Activated naive CD8-positive, alpha-beta T cell (primary cell): ENCODE data around the gene PTPRN2.
A peak's percentile ranks its signal among the peaks of the same experiment; 100 is the strongest.

Source experiments
- H3K27ac Mint-ChIP-seq: one replicate; pipeline ENCODE4 v1.8.0; 2021; ENCODE audit warnings: mixed read lengths
- H3K27me3 Mint-ChIP-seq: one replicate; pipeline ENCODE4 v1.8.0; 2021; ENCODE audit warnings: mixed read lengths
- H3K36me3 Mint-ChIP-seq: one replicate; pipeline ENCODE4 v1.8.0; 2021; ENCODE audit warnings: mixed read lengths
- H3K4me1 Mint-ChIP-seq: one replicate; pipeline ENCODE4 v1.8.0; 2021; ENCODE audit warnings: low read depth, mixed read lengths
- H3K4me3 Mint-ChIP-seq: one replicate; pipeline ENCODE4 v1.8.0; 2021; ENCODE audit warnings: mild to moderate bottlenecking, mixed read lengths
- H3K9me3 Mint-ChIP-seq: one replicate; pipeline ENCODE4 v1.8.0; 2021; ENCODE audit warnings: low read depth, mixed read lengths

PTPRN2 gene

DNA sequence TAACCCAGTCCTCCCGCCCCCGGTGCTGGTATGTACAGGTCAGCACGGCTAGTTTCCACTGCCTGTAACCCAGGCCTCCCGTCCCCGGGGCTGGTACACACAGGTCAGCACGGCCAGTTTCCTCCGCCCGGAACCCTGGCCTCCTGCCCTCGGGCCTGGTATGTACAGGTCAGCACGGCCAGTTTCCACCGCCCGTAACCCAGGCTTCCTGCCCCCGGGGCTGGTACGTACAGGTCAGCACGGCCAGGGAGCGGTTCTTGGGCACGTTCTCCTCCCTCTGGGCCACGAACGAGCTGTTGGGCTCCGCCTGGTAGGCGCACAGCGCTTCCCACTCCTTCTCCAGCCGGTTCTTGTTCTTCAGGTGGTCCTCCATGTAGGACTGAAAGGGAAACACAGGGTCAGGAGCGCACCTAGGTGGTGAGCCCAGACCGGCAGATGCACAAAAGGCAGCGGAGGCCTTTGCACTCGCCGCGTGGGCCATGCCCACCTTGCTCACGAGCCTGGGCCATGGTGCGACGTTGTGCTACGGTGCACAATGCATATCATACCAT is 966.4 kb downstream of the PTPRN2 start:
- Mint-ChIP-seq H3K4me1 (peaks cover 42% of the 10 kb centered on the region), H3K27me3 (no peaks in the 10 kb centered on the region), H3K27ac (no peak overlapping the region), H3K4me3 (no peak overlapping the region), H3K9me3 (no peaks in the 10 kb centered on the region), H3K36me3 (no peaks in the 10 kb centered on the region)

DNA sequence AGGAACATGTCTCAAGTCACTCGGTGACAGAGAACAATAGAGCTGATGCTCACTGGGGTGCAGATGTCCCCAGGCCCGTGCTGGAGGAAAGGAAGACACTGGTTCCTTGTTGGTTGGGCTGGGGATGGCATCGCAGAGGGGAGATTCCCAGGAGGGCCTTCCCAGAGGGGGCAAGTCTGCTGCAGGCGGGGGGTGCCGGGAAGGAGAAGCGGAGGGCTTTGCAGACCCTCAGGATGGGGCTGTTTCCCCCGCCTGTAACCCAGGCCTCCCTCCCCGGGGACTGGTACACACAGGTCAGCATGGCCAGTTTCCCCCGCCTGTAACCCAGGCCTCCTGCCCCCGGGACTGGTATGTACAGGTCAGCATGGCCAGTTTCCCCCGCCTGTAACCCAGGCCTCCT is 967.0 kb downstream of the PTPRN2 start:
- H3K36me3 Mint-ChIP-seq: no peaks in the 10 kb centered on the region
- no peak overlapping the region for H3K4me3 Mint-ChIP-seq
- no peaks in the 10 kb centered on the region for H3K27me3 Mint-ChIP-seq
- H3K4me1 Mint-ChIP-seq: peaks cover 37% of the 10 kb centered on the region
- H3K27ac Mint-ChIP-seq: no peak overlapping the region
- H3K9me3 Mint-ChIP-seq: no peaks in the 10 kb centered on the region

- H3K36me3 Mint-ChIP-seq: no peaks in the 10 kb centered on the region
Measured at GRCh38 chr7:157619753-157620525, 967.7 kb downstream of the PTPRN2 start.

GRCh38 chr7:157618823-157619606 is 968.6 kb downstream of the PTPRN2 start:
- Mint-ChIP-seq H3K9me3 (no peaks in the 10 kb centered on the region), H3K27me3 (no peaks in the 10 kb centered on the region), H3K36me3 (no peaks in the 10 kb centered on the region), H3K4me3 (no peak overlapping the region), H3K27ac (no peak overlapping the region), H3K4me1 (peaks cover 29% of the 10 kb centered on the region)

More at GRCh38 chr7:157619753-157620525, 967.7 kb downstream of the PTPRN2 start:
- Mint-ChIP-seq H3K27ac (no peak overlapping the region), H3K9me3 (no peaks in the 10 kb centered on the region), H3K27me3 (no peaks in the 10 kb centered on the region), H3K4me1 (peaks cover 31% of the 10 kb centered on the region), H3K4me3 (no peak overlapping the region)

GRCh38 chr7:157618091-157618726 is 969.4 kb downstream of the PTPRN2 start:
- Mint-ChIP-seq H3K4me1 (peaks cover 21% of the 10 kb centered on the region), H3K27ac (peak overlapping the region; percentile 25), H3K4me3 (no peak overlapping the region), H3K36me3 (no peaks in the 10 kb centered on the region), H3K27me3 (no peaks in the 10 kb centered on the region), H3K9me3 (no peaks in the 10 kb centered on the region)

- Mint-ChIP-seq H3K36me3 (no peaks in the 10 kb centered on the region), H3K9me3 (no peaks in the 10 kb centered on the region), H3K4me1 (peaks cover 15% of the 10 kb centered on the region), H3K27ac (no peak overlapping the region), H3K4me3 (no peak overlapping the region), H3K27me3 (no peaks in the 10 kb centered on the region)
Measured at GRCh38 chr7:157617401-157617800, 970.2 kb downstream of the PTPRN2 start.

GRCh38 chr7:157616931-157617330 is 970.7 kb downstream of the PTPRN2 start:
- H3K27ac Mint-ChIP-seq: no peak overlapping the region
- H3K36me3 Mint-ChIP-seq: no peaks in the 10 kb centered on the region
- no peaks in the 10 kb centered on the region for H3K9me3 Mint-ChIP-seq
- H3K4me1 Mint-ChIP-seq: peaks cover 15% of the 10 kb centered on the region
- H3K4me3 Mint-ChIP-seq: no peak overlapping the region
- H3K27me3 Mint-ChIP-seq: no peaks in the 10 kb centered on the region

DNA sequence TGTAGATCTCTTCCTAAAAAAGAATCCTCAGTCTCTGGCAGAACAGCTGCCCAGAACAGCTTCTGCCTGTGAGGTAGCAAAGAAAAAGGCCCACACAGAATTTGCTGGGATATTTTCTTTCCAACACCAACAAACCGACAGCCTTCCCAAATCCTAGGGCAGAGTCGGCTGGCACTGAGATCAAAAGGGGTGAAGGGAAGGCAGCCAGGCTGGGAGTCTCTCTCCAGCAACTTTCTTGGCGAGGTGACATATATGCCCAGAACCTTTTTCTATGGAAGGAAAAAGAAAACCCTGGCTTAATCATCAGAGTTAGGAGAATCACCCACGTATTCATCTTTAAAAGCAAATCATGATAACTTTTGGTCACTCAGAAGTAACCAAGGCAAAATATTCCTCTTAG is 971.2 kb downstream of the PTPRN2 start:
- Mint-ChIP-seq H3K9me3 (no peaks in the 10 kb centered on the region), H3K27me3 (no peaks in the 10 kb centered on the region), H3K27ac (no peak overlapping the region), H3K36me3 (no peaks in the 10 kb centered on the region), H3K4me1 (peaks cover 10% of the 10 kb centered on the region), H3K4me3 (no peak overlapping the region)

DNA sequence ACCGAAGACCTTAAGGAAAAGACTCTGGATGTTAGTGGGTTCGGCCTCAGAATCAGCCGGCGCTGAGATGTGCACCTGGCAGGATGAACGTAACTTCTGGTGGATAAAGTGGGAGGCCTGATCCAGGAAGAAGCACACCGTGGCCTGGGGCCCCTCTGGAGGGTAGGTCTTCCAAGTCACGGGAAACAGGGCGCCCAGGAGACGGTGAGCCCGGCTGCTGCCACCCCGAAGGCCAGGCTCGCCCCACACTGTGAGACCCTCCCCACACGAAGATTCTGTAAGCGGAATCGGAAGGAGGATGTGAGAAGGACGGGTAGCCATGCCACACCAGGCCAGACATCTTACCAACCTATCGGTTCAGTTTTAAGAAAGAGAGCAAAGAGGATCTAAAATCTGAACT is 971.8 kb downstream of the PTPRN2 start:
- Mint-ChIP-seq H3K4me3 (no peak overlapping the region), H3K9me3 (no peaks in the 10 kb centered on the region), H3K4me1 (peaks cover 8% of the 10 kb centered on the region), H3K36me3 (no peaks in the 10 kb centered on the region), H3K27me3 (no peaks in the 10 kb centered on the region), H3K27ac (no peak overlapping the region)

- Mint-ChIP-seq H3K9me3 (no peaks in the 10 kb centered on the region), H3K36me3 (no peaks in the 10 kb centered on the region), H3K4me3 (no peak overlapping the region), H3K27me3 (no peaks in the 10 kb centered on the region), H3K27ac (no peak overlapping the region), H3K4me1 (peaks cover 8% of the 10 kb centered on the region)
Measured at GRCh38 chr7:157615101-157615817, 972.4 kb downstream of the PTPRN2 start.

- no peaks in the 10 kb centered on the region for H3K9me3 Mint-ChIP-seq
- H3K27ac Mint-ChIP-seq: no peak overlapping the region
- H3K27me3 Mint-ChIP-seq: no peaks in the 10 kb centered on the region
- peak overlapping the region; percentile 25 for H3K4me3 Mint-ChIP-seq
- peaks cover 8% of the 10 kb centered on the region for H3K4me1 Mint-ChIP-seq
- H3K36me3 Mint-ChIP-seq: no peaks in the 10 kb centered on the region
Measured at GRCh38 chr7:157614457-157615020, 973.1 kb downstream of the PTPRN2 start.

DNA sequence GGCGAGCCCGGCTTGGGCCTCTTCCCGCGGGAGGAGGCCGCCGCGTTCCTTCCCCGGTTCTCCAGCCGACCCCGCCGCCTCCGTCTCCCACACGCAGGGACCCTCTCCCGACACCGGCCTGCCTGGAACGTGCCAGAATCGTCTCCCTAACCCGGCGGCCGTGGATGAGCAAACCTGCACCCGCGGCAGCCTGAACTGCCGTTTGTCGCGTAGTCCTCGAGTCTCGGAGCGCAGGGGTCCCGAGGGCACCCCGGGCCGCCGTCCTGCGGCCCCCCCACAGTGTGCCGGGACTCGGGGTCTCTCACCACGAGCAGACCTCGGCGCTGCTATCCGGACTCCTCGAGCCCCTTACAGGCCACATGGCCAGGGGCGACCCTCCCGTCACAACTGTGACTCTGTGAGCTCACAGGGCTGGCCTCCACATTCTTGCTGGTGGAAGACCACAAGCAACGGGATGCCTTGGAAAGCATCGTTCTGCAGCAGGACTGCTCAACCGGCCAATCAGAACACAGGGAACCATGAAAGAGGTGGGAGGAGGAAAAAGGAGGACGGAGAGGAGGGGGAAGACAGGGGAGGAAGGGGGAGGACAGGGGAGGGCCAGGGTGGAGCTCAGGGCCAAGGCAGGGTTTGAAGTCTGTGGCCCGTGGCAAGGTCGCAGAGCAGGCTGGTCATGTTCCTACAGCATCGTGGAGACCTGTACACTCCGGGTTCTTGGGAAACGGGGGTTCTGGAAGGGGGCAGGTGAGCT is 973.9 kb downstream of the PTPRN2 start:
- H3K4me3 Mint-ChIP-seq: peak overlapping the region; percentile 25
- H3K4me1 Mint-ChIP-seq: peaks cover 8% of the 10 kb centered on the region
- no peak overlapping the region for H3K27ac Mint-ChIP-seq

GRCh38 chr7:157612664-157613561 is 974.7 kb downstream of the PTPRN2 start:
- H3K4me1 Mint-ChIP-seq: peaks cover 8% of the 10 kb centered on the region
- no peak overlapping the region for H3K27ac Mint-ChIP-seq
- H3K9me3 Mint-ChIP-seq: no peaks in the 10 kb centered on the region
- no peaks in the 10 kb centered on the region for H3K36me3 Mint-ChIP-seq
- H3K4me3 Mint-ChIP-seq: peak overlapping the region; percentile 85
- H3K27me3 Mint-ChIP-seq: no peaks in the 10 kb centered on the region

More for the DNA sequence above, 973.9 kb downstream of the PTPRN2 start:
- Mint-ChIP-seq H3K36me3 (no peaks in the 10 kb centered on the region), H3K27me3 (no peaks in the 10 kb centered on the region), H3K9me3 (no peaks in the 10 kb centered on the region)
